Neural progenitor cell (in vitro differentiated cells): ENCODE results near the gene HES3. TPM values are rescaled to one million over a fixed set of nuclear protein-coding genes. Genes with fewer than 3 reads are reported as not detected.

Experiments
- DNase-seq: peaks from one replicate; pipeline ENCODE4 v3.0.0-alpha.2; 2016; ENCODE audit warnings: low spot score
- H2AFZ ChIP-seq: fragments of 200-600 bp; sonication (generic); replicated peaks from 2 replicates; pipeline ENCODE4 v1.6.1; 2016; ENCODE audit warnings: antibody characterized with exemption
- H3F3A ChIP-seq: fragments of 200-600 bp; sonication (generic); 2 replicates; pipeline ENCODE4 v1.6.1; 2016; ENCODE audit warnings: antibody characterized with exemption, low read depth
- H3K27ac ChIP-seq: fragments of 200-600 bp; sonication (generic); 2 replicates; pipeline ENCODE4 v1.5.1; 2016; ENCODE audit warnings: mild to moderate bottlenecking
- H3K27me3 ChIP-seq: fragments of 200-600 bp; sonication (generic); 2 replicates; pipeline ENCODE4 v1.6.1; 2016; ENCODE audit warnings: mild to moderate bottlenecking, moderate library complexity
- H3K36me3 ChIP-seq: fragments of 200-600 bp; sonication (generic); 2 replicates; pipeline ENCODE4 v1.5.1; 2016
- H3K4me1 ChIP-seq: fragments of 200-600 bp; sonication (generic); 2 replicates; pipeline ENCODE4 v1.6.1; 2016; ENCODE audit warnings: mixed run types
- H3K4me2 ChIP-seq: fragments of 200-600 bp; sonication (generic); 2 replicates; pipeline ENCODE4 v1.6.1; 2016
- H3K4me3 ChIP-seq: fragments of 200-600 bp; sonication (generic); 2 replicates; pipeline ENCODE4 v1.5.1; 2016
- H3K79me2 ChIP-seq: fragments of 200-600 bp; sonication (generic); 2 replicates; pipeline ENCODE4 v1.6.1; 2016; ENCODE audit warnings: low read depth
- H3K9ac ChIP-seq: fragments of 200-600 bp; sonication (generic); 2 replicates; pipeline ENCODE4 v1.6.1; 2016
- H3K9me3 ChIP-seq: fragments of 200-600 bp; sonication (generic); 2 replicates; pipeline ENCODE4 v1.5.1; 2016; ENCODE audit warnings: low read depth
- H4K20me1 ChIP-seq: fragments of 200-600 bp; sonication (generic); 2 replicates; pipeline ENCODE4 v1.6.1; 2016; ENCODE audit warnings: low read depth
- H3K27ac Mint-ChIP-seq: 3 replicates; pipeline ENCODE4 v1.8.0; 2021; ENCODE audit warnings: mixed read lengths
- H3K27me3 Mint-ChIP-seq: 2 replicates; pipeline ENCODE4 v1.8.0; 2022; ENCODE audit warnings: low read depth, mild to moderate bottlenecking, inconsistent platforms, moderate library complexity, mixed read lengths; ENCODE audit not compliant: insufficient read depth
- H3K36me3 Mint-ChIP-seq: 3 replicates; pipeline ENCODE4 v1.8.0; 2021; ENCODE audit warnings: mixed read lengths
- H3K4me1 Mint-ChIP-seq: 3 replicates; pipeline ENCODE4 v1.8.0; 2021; ENCODE audit warnings: mixed read lengths
- H3K4me3 Mint-ChIP-seq: 3 replicates; pipeline ENCODE4 v1.8.0; 2021; ENCODE audit warnings: mild to moderate bottlenecking, moderate library complexity, mixed read lengths
- H3K9me3 Mint-ChIP-seq: 3 replicates; pipeline ENCODE4 v1.8.0; 2020; ENCODE audit warnings: mixed read lengths
- EZH2 ChIP-seq: fragments of 200-600 bp; sonication (generic); IDR thresholded peaks from 2 replicates; pipeline ENCODE4 v1.6.1; 2017; ENCODE audit warnings: antibody characterized with exemption, mild to moderate bottlenecking, moderate library complexity
- EZH2phosphoT487 ChIP-seq: fragments of 200-600 bp; sonication (generic); IDR thresholded peaks from 2 replicates; pipeline ENCODE4 v1.6.1; 2017; ENCODE audit warnings: antibody characterized with exemption
- total RNA-seq: library from RNA; depleted of rRNA; stranded (reverse); fragments of >200 nt; gene quantifications from 2 replicates; pipeline ENCODE4 v1.2.3, GENCODE V29; 2015; ENCODE audit warnings: low replicate concordance
- TF ChIP-seq, protein P1 (sequence below): fragments of 200-600 bp; sonication (generic); IDR thresholded peaks from 2 replicates; pipeline ENCODE4 v1.5.1; 2017; ENCODE audit warnings: antibody characterized with exemption, mild to moderate bottlenecking

The HES3 gene
- total RNA-seq, 1 donor from 2014 or later, result 5.5 TPM

GRCh38 chr1:6281511-6282402, 37.8 kb downstream of the HES3 start:
- peak overlapping the region; percentile 50 for H3K27ac Mint-ChIP-seq
- Histone ChIP-seq H3K4me3 (no peak overlapping the region), H4K20me1 (peaks cover 7% of the 10 kb centered on the region)

GRCh38 chr1:6282577-6283270, 38.7 kb downstream of the HES3 start:
- Histone ChIP-seq H3K36me3 (no peaks in the 10 kb centered on the region), H3K9me3 (no peaks in the 10 kb centered on the region), H3K27ac (no peak overlapping the region), H2AFZ (no peak overlapping the region), H4K20me1 (peaks cover 5% of the 10 kb centered on the region), H3K9ac (no peak overlapping the region), H3F3A (no peaks in the 10 kb centered on the region), H3K79me2 (no peaks in the 10 kb centered on the region), H3K4me2 (no peak overlapping the region), H3K4me1 (no peaks in the 10 kb centered on the region), H3K4me3 (no peak overlapping the region), H3K27me3 (no peaks in the 10 kb centered on the region)
- no peak for DNase-seq
- Mint-ChIP-seq H3K9me3 (no peaks in the 10 kb centered on the region), H3K4me3 (no peak overlapping the region), H3K36me3 (peaks cover 6% of the 10 kb centered on the region), H3K27ac (peak overlapping the region; percentile 85), H3K4me1 (peaks cover 13% of the 10 kb centered on the region), H3K27me3 (peaks cover 2% of the 10 kb centered on the region)
- TF ChIP-seq EZH2 (no peak), EZH2phosphoT487 (no peak)

More at GRCh38 chr1:6281511-6282402, 37.8 kb downstream of the HES3 start:
- Histone ChIP-seq H3K36me3 (no peaks in the 10 kb centered on the region), H2AFZ (no peak overlapping the region), H3F3A (no peaks in the 10 kb centered on the region), H3K27ac (no peak overlapping the region), H3K79me2 (no peaks in the 10 kb centered on the region), H3K9me3 (no peaks in the 10 kb centered on the region), H3K4me2 (no peak overlapping the region), H3K4me1 (peaks cover 2% of the 10 kb centered on the region), H3K27me3 (no peaks in the 10 kb centered on the region), H3K9ac (no peak overlapping the region)
- Mint-ChIP-seq H3K4me3 (no peak overlapping the region), H3K27me3 (peaks cover 2% of the 10 kb centered on the region), H3K4me1 (peaks cover 23% of the 10 kb centered on the region), H3K36me3 (peaks cover 6% of the 10 kb centered on the region), H3K9me3 (no peaks in the 10 kb centered on the region)
- no peak for DNase-seq
- TF ChIP-seq, protein P1, sequence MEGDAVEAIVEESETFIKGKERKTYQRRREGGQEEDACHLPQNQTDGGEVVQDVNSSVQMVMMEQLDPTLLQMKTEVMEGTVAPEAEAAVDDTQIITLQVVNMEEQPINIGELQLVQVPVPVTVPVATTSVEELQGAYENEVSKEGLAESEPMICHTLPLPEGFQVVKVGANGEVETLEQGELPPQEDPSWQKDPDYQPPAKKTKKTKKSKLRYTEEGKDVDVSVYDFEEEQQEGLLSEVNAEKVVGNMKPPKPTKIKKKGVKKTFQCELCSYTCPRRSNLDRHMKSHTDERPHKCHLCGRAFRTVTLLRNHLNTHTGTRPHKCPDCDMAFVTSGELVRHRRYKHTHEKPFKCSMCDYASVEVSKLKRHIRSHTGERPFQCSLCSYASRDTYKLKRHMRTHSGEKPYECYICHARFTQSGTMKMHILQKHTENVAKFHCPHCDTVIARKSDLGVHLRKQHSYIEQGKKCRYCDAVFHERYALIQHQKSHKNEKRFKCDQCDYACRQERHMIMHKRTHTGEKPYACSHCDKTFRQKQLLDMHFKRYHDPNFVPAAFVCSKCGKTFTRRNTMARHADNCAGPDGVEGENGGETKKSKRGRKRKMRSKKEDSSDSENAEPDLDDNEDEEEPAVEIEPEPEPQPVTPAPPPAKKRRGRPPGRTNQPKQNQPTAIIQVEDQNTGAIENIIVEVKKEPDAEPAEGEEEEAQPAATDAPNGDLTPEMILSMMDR, result no peak
- TF ChIP-seq EZH2, result no peak
- TF ChIP-seq EZH2phosphoT487, result no peak

DNA sequence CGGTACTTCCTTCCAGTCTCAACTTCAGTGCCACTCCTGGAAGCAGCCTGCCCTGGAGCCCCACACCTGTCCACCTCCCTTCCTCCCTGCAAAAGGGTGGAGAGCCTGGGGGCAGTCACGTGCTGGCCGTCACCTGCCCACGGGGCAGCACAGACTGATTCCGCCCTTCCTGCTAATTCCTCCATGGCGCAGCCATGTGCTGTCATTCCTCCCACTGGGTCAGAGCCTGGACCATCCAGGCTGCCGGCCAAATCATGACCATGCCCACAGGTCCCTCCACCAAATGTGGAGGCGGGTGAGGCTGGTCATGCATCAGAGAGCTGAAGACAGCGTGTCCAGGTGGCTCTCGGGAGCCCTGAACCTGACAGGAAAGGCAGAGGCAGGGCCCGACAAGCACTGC, 41.4 kb downstream of the HES3 start:
- Mint-ChIP-seq H3K36me3 (peaks cover 4% of the 10 kb centered on the region), H3K4me1 (peaks cover 5% of the 10 kb centered on the region), H3K9me3 (no peaks in the 10 kb centered on the region), H3K4me3 (no peak overlapping the region), H3K27me3 (no peaks in the 10 kb centered on the region), H3K27ac (no peak overlapping the region)
- Histone ChIP-seq H3K27me3 (no peaks in the 10 kb centered on the region), H3K9ac (no peak overlapping the region), H4K20me1 (peaks cover 5% of the 10 kb centered on the region), H2AFZ (no peak overlapping the region), H3K4me3 (no peak overlapping the region), H3K79me2 (no peaks in the 10 kb centered on the region), H3K4me1 (no peaks in the 10 kb centered on the region), H3F3A (no peaks in the 10 kb centered on the region), H3K4me2 (no peak overlapping the region), H3K27ac (no peak overlapping the region), H3K36me3 (no peaks in the 10 kb centered on the region), H3K9me3 (no peaks in the 10 kb centered on the region)
- TF ChIP-seq EZH2, result no peak
- no peak for TF ChIP-seq EZH2phosphoT487
- TF ChIP-seq, protein P1, result no peak
- no peak for DNase-seq
